ENCODE results near the gene PAK1IP1. TPM values are rescaled to one million over a fixed set of nuclear protein-coding genes. Genes with fewer than 3 reads are reported as not detected.
A peak's percentile ranks its signal among the peaks of the same experiment; 100 is the strongest.
"Not testable (repeated sequence)": the region's sequence is repeated elsewhere in the genome, so short reads cannot be mapped to it uniquely, and the experiment has no call there.

Gene PAK1IP1
- total RNA-seq, 2 donors from 2014 or later = 4.3 to 6.3 TPM

DNA sequence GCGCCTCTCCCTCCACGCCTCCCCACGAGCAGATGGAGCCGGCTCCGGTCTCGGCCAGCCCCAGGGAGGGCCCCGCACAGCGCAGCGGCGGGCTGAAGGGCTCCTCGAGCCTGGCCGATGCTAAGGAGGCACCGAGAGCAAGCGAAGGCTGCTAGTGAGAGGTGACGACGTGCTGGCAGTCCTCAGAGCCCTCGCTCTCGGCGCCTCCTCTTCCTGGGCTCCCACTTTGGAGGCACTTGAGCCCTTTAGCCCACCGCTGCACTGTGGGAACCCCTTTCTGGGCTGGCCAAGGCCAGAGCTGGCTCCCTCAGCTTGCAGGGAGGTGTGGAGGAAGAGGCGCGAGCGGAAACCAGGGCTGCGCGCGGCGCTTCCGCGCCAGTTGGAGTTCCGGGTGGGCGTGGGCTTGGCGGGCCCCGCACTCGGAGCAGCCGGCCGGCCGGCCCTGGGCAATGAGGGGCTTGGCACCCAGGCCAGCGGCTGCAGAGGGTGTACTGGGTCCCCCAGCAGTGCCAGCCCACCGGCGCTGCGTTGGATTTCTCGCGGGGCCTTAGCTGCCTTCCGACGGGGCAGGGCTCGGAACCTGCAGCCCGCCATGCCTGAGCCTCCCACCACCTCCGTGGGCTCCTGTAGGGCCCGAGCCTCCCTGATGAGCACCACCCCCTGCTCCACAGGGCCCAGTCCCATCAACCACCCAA, 25.6 kb downstream of the PAK1IP1 start:
- Mint-ChIP-seq H3K27me3 (no peaks in the 10 kb centered on the region), H3K4me1 (peaks cover 24% of the 10 kb centered on the region), H3K4me3 (peak overlapping the region; percentile 98), H3K27ac (no peak overlapping the region), H3K36me3 (ENCODE audit: low read depth) (no peaks in the 10 kb centered on the region)
- peak; percentile 63 for ATAC-seq
- no peaks in the 10 kb centered on the region for H3K9me3 ChIP-seq (ENCODE audit: control insufficient read depth, low read length, poor library complexity, severe bottlenecking)
- DNase-seq = peak; percentile 36 to 50 (median 43)

DNA sequence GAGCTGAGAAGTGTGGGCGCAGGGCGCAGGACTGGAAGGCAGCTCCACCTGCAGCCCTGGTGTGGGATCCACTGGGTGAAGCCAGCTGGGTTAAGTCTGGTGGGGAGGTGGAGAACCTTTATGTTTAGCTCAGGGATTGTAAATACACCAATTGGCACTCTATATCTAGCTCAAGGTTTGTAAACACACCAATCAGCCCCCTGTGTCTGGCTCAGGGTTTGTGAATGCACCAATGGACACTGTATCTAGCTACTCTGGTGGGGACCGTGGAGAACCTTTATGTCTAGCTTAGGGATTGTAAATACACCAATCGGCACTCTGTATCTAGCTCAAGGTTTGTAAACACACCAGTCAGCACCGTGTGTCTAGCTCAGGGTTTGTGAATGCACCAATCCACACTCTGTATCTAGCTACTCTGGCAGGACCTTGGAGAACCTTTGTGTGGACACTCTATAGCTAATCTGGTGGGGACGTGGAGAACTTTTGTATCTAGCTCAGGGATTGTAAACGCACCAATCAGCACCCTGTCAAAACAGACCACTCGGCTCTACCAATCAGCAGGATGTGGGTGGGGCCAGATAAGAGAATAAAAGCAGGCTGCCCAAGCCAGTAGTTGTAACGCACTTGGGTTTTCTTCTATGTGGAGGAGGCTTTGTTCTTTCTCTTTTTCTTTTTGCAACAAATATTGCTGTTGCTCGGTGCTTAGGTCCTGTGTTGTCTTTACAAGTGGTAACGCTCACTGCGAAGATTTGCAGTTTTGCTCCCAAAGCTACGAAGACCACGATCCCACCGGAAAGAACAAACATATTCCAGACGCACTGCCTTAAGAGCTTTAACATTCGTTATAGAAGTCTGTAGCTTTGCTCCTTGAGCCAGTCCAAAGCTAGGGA, 26.4 kb downstream of the PAK1IP1 start:
- Mint-ChIP-seq H3K27ac (peak overlapping the region; percentile 88), H3K4me1 (peaks cover 27% of the 10 kb centered on the region), H3K4me3 (peak overlapping the region; percentile 98)
- not testable (repeated sequence) for H3K27me3 Mint-ChIP-seq; ATAC-seq; H3K36me3 Mint-ChIP-seq (ENCODE audit: low read depth); DNase-seq; H3K9me3 ChIP-seq (ENCODE audit: control insufficient read depth, low read length, poor library complexity, severe bottlenecking)

DNA sequence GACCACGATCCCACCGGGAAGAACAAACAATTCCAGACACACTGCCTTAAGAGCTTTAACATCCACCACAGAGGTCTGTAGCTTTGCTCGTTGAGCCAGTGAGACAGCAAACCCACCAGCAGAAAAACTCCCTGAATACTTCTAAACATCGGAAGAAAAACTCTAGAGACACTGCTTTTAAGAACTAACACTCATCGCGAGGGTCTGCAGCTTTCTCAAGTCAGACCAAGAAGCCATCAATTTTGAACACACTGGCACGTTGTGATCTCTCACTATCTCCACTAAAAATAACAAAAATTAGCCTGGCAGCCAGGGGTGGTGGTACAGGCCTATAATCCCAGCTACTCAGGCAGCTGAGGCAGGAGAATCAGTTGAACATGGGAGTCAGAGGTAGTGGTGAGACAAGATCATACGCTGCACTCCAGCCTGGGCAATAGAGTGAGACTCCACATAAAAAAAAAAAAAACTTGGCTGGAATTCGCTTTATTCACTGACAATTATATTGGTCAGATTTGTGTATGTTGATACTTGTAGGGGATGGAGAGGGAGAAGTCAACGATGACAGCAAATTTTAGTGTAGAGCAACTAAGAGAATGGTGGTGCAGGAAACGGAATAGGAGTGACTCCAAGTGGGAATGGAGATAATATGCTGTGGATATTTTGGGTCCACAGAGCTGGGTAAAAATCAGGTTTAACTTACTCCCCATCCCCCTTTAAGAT, 27.2 kb downstream of the PAK1IP1 start:
- Mint-ChIP-seq H3K36me3 (ENCODE audit: low read depth) (no peaks in the 10 kb centered on the region), H3K27me3 (no peaks in the 10 kb centered on the region), H3K27ac (peak overlapping the region; percentile 88), H3K4me1 (peaks cover 27% of the 10 kb centered on the region), H3K4me3 (peak overlapping the region; percentile 98)
- no peak for ATAC-seq
- DNase-seq = no peak
- no peaks in the 10 kb centered on the region for H3K9me3 ChIP-seq (ENCODE audit: control insufficient read depth, low read length, poor library complexity, severe bottlenecking)

DNA sequence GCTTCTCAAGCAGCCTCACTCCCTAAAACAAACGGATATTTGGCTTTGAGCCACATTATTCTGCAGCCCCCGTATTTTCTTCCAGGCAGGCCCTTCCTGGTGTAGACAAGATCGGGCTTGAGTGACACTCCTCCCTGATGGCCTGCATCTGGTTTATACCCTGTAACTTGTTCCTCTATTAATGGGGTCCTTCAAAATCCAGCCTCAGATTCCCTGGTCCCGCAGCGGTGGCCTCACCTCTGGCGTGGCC, 27.7 kb downstream of the PAK1IP1 start:
- DNase-seq = no peak

DNA sequence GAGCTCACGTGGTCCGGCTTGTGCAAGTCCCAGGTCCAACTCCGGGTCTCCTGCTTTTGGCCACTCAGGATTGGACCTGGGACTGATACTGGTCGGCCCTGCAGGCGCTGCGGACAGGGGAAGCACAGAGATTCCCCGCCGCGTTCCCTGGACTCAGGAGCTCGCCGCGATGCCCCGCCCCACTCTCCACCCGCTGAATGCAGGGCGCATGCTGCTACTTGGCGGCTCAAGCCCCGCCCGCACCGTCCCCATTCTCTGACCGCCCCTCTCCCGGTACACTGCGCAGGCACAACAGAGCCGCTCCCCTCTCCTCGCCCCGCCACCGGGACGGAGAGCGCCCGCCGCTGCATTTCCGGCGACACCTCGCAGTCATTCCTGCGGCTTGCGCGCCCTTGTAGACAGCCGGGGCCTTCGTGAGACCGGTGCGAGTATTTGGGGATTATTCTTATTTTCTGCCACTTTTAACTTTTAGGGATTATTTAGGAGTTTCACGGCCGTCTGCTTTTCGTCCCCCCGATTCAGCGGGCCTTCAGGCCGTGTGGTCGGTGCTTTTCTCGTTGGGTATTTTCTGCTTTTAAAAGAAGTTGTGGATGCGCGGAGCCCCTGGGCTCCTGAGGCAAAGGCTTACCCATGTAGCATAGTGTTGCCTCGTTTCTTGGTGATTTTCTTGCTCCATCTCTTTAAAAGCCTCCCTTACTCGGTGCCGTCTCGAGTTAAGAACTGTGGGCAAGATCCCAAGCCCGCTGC, 28.2 kb downstream of the PAK1IP1 start, which contains the start of gene TMEM14C:
TMEM14C (plus strand) TSS at position 251 of the 747 bp plus-strand sequence. CDS start 1,544 bp downstream, outside the sequence.
- peak within 1 kb of the TSS; percentile 88 for H3K27ac Mint-ChIP-seq
- peak; percentile 84 for ATAC-seq
- peaks cover 4% of the 10 kb centered on the region for H3K36me3 Mint-ChIP-seq (ENCODE audit: low read depth)
- no peaks in the 10 kb centered on the region for H3K27me3 Mint-ChIP-seq
- peak within 1 kb of the TSS; percentile 98 for H3K4me3 Mint-ChIP-seq
- H3K9me3 ChIP-seq (ENCODE audit: control insufficient read depth, low read length, poor library complexity, severe bottlenecking) = no peaks in the 10 kb centered on the region
- peaks cover 30% of the 10 kb centered on the region for H3K4me1 Mint-ChIP-seq
- peak; percentile 42 to 71 (median 67) for DNase-seq

More for the DNA sequence above, 27.7 kb downstream of the PAK1IP1 start:
- Mint-ChIP-seq H3K36me3 (ENCODE audit: low read depth) (peaks cover 2% of the 10 kb centered on the region), H3K4me1 (peaks cover 27% of the 10 kb centered on the region), H3K4me3 (peak overlapping the region; percentile 98), H3K27ac (peak overlapping the region; percentile 88), H3K27me3 (no peaks in the 10 kb centered on the region)
- no peak for ATAC-seq
- H3K9me3 ChIP-seq (ENCODE audit: control insufficient read depth, low read length, poor library complexity, severe bottlenecking) = no peaks in the 10 kb centered on the region

DNA sequence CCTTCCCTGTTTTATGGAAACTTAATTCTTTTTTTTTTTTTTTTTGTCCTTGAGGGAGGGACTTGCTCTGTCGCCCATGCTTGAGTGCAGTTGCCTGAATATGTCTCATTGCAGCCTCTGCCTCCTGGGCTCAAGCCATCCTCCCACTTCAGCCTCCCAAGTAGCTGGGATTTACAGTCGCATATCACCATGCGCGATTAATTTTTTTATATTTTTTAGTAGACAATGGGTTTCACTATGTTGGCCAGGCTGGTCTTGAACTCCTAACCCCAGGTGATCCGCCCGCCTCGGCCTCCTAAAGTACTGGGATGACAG, 28.8 kb downstream of the PAK1IP1 start:
- DNase-seq (no peak), ATAC-seq (no peak)
- H3K27me3 Mint-ChIP-seq = no peaks in the 10 kb centered on the region
- peaks cover 7% of the 10 kb centered on the region for H3K36me3 Mint-ChIP-seq (ENCODE audit: low read depth)
- peak overlapping the region; percentile 98 for H3K4me3 Mint-ChIP-seq
- no peaks in the 10 kb centered on the region for H3K9me3 ChIP-seq (ENCODE audit: control insufficient read depth, low read length, poor library complexity, severe bottlenecking)
- peaks cover 34% of the 10 kb centered on the region for H3K4me1 Mint-ChIP-seq
- peak overlapping the region; percentile 88 for H3K27ac Mint-ChIP-seq

DNA sequence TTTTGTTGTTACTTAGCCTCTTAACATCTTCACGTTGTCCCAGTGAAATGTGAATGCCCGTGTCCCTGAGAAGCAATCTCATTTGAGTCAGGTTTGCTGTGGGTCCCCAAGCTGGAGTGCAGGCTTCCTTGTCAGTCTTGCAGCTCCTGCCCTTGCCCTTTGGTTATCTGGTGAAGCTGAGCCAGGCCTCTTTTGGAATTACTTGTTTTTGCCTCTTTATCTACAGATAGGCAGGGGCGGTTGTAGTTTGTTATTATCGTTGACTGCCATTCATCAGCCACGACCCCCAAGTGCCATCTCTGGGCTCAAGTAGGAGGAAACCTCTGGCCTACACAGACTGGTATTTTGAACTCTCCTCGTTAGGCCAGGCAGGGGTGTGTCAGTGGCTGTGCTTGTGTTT, 30.3 kb downstream of the PAK1IP1 start:
- no peak overlapping the region for H3K27ac Mint-ChIP-seq
- DNase-seq = no peak
- no peaks in the 10 kb centered on the region for H3K27me3 Mint-ChIP-seq
- peaks cover 7% of the 10 kb centered on the region for H3K36me3 Mint-ChIP-seq (ENCODE audit: low read depth)
- ATAC-seq = no peak
- H3K4me3 Mint-ChIP-seq = no peak overlapping the region
- peaks cover 35% of the 10 kb centered on the region for H3K4me1 Mint-ChIP-seq
- no peaks in the 10 kb centered on the region for H3K9me3 ChIP-seq (ENCODE audit: control insufficient read depth, low read length, poor library complexity, severe bottlenecking)

DNA sequence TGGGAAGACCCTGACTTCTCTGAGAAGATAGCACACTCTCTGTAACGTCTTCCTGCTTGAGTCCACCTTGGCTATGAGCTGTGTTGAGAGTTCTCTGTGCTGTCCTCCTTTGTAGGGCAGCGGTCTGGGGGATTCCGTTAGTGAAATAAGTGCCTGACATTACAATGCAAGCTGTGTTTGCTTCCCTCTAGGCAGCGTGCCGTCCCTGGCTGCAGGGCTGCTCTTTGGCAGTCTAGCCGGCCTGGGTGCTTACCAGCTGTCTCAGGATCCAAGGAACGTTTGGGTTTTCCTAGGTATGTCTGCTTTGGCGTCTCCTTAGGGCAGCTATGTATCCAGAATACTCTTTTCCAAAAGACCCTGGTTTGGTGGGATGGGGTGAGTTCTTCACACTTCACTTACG, 30.9 kb downstream of the PAK1IP1 start:
- Mint-ChIP-seq H3K4me1 (peaks cover 38% of the 10 kb centered on the region), H3K27me3 (no peaks in the 10 kb centered on the region), H3K27ac (no peak overlapping the region), H3K4me3 (peak overlapping the region; percentile 49), H3K36me3 (ENCODE audit: low read depth) (peaks cover 9% of the 10 kb centered on the region)
- H3K9me3 ChIP-seq (ENCODE audit: control insufficient read depth, low read length, poor library complexity, severe bottlenecking) = no peaks in the 10 kb centered on the region
- DNase-seq (no peak), ATAC-seq (no peak)

DNA sequence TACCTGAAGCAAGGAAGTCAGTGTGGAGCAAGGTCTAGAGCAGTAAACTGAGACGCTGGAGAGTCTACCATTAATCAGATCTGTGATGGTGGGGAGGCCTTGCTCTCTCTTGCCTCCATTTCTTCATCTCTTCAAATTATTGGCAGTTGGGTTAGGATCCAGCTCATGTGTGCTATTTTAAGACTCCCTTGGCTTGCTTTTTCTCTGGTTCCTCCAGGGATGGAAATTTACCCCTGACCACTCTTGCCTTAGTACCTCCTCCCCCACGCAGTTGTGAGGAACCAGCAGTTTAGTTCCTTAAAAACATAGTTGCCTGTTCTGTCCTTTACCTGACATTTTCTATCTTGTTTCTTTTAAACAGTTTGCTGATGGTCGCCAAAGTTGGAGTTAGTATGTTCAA, 35.5 kb downstream of the PAK1IP1 start:
- Mint-ChIP-seq H3K4me1 (peaks cover 18% of the 10 kb centered on the region), H3K36me3 (ENCODE audit: low read depth) (peaks cover 9% of the 10 kb centered on the region), H3K27ac (no peak overlapping the region), H3K27me3 (no peaks in the 10 kb centered on the region), H3K4me3 (no peak overlapping the region)
- H3K9me3 ChIP-seq (ENCODE audit: control insufficient read depth, low read length, poor library complexity, severe bottlenecking) = no peaks in the 10 kb centered on the region
- ATAC-seq = no peak
- no peak for DNase-seq

DNA sequence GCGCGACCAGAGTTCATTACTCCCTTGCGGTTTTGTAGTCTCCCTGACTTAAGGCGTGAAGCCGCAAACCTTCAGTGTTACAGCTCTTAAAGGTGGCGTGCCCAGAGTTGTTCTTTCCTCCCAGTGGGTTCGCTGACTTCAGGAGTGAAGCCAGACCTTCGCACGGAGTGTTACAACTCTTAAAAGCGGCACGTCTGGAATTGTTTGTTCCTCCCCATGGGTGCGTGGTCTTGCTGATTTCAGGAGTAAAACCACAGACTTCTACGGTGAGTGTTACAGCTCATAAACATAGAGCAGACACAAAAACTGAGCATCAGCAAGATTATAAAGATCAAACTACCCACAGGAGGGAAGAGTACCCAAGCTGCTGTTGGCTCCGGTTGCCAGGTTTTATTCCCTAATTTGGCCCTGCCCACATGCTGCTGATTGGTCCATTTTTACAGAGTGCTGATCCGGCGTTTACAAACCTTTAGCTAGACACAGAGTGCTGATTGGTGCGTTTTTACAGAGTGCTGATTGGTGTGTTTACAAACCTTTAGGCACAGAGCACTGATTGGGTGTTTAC, 38.5 kb downstream of the PAK1IP1 start:
- DNase-seq (no peak), ATAC-seq (no peak)
- Mint-ChIP-seq H3K27ac (no peak overlapping the region), H3K27me3 (no peaks in the 10 kb centered on the region), H3K36me3 (ENCODE audit: low read depth) (peaks cover 3% of the 10 kb centered on the region), H3K4me1 (peaks cover 8% of the 10 kb centered on the region), H3K4me3 (no peak overlapping the region)
- H3K9me3 ChIP-seq (ENCODE audit: control insufficient read depth, low read length, poor library complexity, severe bottlenecking) = no peaks in the 10 kb centered on the region

DNA sequence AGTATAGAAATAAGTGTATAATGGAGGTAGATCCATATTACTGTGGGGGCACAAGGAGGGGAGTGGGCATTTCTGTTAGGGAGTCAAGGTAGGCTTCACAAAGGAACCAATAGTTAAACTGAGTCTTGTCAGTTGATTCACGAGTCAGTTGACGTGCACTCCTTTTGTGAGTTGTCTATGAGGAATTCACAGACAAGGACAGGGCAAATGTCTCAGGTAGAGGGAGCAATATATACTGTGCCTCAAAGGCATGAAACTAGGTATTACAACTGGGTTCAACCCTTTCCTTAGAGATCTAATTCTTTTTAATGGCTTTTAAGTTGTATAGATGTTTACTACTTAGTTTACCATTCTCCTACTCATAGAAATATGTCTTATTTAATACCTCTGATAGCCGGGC, 39.1 kb downstream of the PAK1IP1 start:
- no peak overlapping the region for H3K27ac Mint-ChIP-seq
- no peak overlapping the region for H3K4me3 Mint-ChIP-seq
- H3K9me3 ChIP-seq (ENCODE audit: control insufficient read depth, low read length, poor library complexity, severe bottlenecking) = no peaks in the 10 kb centered on the region
- no peak for ATAC-seq
- no peaks in the 10 kb centered on the region for H3K27me3 Mint-ChIP-seq
- peaks cover 7% of the 10 kb centered on the region for H3K4me1 Mint-ChIP-seq
- H3K36me3 Mint-ChIP-seq (ENCODE audit: low read depth) = peaks cover 2% of the 10 kb centered on the region
- DNase-seq = no peak

DNA sequence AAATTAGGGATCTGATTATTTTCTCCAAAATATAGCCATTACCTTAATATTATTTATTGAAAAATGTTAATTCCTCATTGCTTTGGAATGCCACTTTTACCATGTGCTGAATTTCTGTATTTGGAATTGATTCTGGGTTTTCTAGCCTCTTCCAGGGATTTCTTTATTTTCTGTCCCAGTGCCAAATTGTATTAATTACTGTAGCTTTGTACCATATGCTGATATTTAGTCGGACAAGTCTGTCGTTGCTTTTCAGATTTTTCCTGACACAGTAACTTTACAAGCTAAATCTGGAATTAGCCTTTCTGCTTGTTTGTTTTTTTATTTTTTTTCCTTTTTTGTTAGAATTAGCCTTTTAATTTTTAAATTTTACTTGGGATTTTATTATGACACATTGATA, 42.0 kb downstream of the PAK1IP1 start:
- Mint-ChIP-seq H3K4me1 (peaks cover 4% of the 10 kb centered on the region), H3K4me3 (no peak overlapping the region), H3K27me3 (no peaks in the 10 kb centered on the region), H3K27ac (no peak overlapping the region), H3K36me3 (ENCODE audit: low read depth) (no peaks in the 10 kb centered on the region)
- no peaks in the 10 kb centered on the region for H3K9me3 ChIP-seq (ENCODE audit: control insufficient read depth, low read length, poor library complexity, severe bottlenecking)
- DNase-seq (no peak), ATAC-seq (no peak)

All from T-helper 17 cell (primary cell).